HepG2 (cell line): Measurements from ENCODE around the gene KRTAP12-4. TPM values are rescaled to one million over a fixed set of nuclear protein-coding genes. Genes with fewer than 3 reads are reported as not detected.
"Not testable (repeated sequence)": the region's sequence is repeated elsewhere in the genome, so short reads cannot be mapped to it uniquely, and the experiment has no call there.

Experiments used
- ATAC-seq: fragments of 200-7000 bp; cut with Tn5 transposase; 3 replicates; pipeline ENCODE4 v1.9.1; 2020; ENCODE audit warnings: mild to moderate bottlenecking, moderate library complexity
- BruUV-seq: library from RNA; stranded (reverse); fragments of 400-500 nt; replicated peaks from 2 replicates; lab custom pipeline; 2021; lab: Mats Ljungman, UMichigan
- CTCF ChIA-PET: fragments of 300-600 bp; formaldehyde crosslinking; extraction: SDS; loops from one replicate; lab custom pipeline; 2021; ENCODE audit warnings: low total read pairs, inconsistent platforms, low intra/inter-chr PET ratio; lab: Yijun Ruan, JAX
- POLR2A ChIA-PET: fragments of 350-600 bp; sonication (Branson Sonifier 250); formaldehyde crosslinking; loops from one replicate; lab custom pipeline; 2020; ENCODE audit warnings: antibody characterized with exemption, inconsistent platforms; lab: Yijun Ruan, JAX
- DNase-seq: peaks from one replicate; pipeline ENCODE4 v3.0.0-alpha.2; 2015; ENCODE audit warnings: low spot score
- FAIRE-seq: peaks from 3 replicates; lab custom pipeline; 2011; peaks lifted over from hg19 to GRCh38; lab: Jason Lieb, UNC
- H2AFZ ChIP-seq: one replicate; pipeline ENCODE4 v1.6.1; 2011; ENCODE audit warnings: low read length, inconsistent platforms
- H3K27ac ChIP-seq: fragments of 300-600 bp; 3 replicates; pipeline ENCODE4 v1.8.0; 2011; ENCODE audit warnings: mixed run types, mild to moderate bottlenecking, mixed read lengths, low read length, inconsistent platforms; ENCODE audit not compliant: insufficient read depth; ENCODE audit errors: extremely low read length
- H3K27me3 ChIP-seq, 2 experiments: fragments of 200-600 bp in 1 of 2; 2 replicates in 1 of 2; 3 replicates in 1 of 2; pipeline versions ENCODE4 v1.6.0 to v1.8.0; 2011; ENCODE audit warnings: low read length in 2 of 2, mild to moderate bottlenecking in 2 of 2, moderate library complexity in 2 of 2, inconsistent platforms in 1 of 2; ENCODE audit not compliant: insufficient read depth in 2 of 2, control insufficient read depth in 1 of 2
- H3K36me3 ChIP-seq, 2 experiments: fragments of 200-600 bp in 1 of 2; replicated peaks in 1 of 2; 2 replicates in 1 of 2; 3 replicates in 1 of 2; pipeline versions ENCODE4 v1.5.1 to v1.8.0; 2011; ENCODE audit warnings: low read length in 2 of 2, inconsistent platforms in 1 of 2; ENCODE audit not compliant: insufficient read depth in 2 of 2, control insufficient read depth in 1 of 2
- H3K4me1 ChIP-seq: 2 replicates; pipeline ENCODE4 v1.5.1; 2012; ENCODE audit warnings: low read length, inconsistent platforms; ENCODE audit not compliant: insufficient read depth
- H3K4me2 ChIP-seq: 2 replicates; pipeline ENCODE4 v1.6.0; 2011; ENCODE audit warnings: low read depth, low read length, inconsistent platforms
- H3K4me3 ChIP-seq, 3 experiments: fragments of 200-600 bp in 1 of 3; sonication (generic), shearing (Covaris generic) in 1 of 3; replicated peaks in 1 of 3; 2 replicates each; pipeline ENCODE4 v1.5.1; 2011 to 2016; ENCODE audit warnings: low read length in 3 of 3, inconsistent platforms in 2 of 3, low read depth in 2 of 3, mild to moderate bottlenecking in 2 of 3, control low read depth in 1 of 3, mixed read lengths in 1 of 3; ENCODE audit not compliant: insufficient read depth in 1 of 3
- H3K79me2 ChIP-seq: one replicate; pipeline ENCODE4 v1.6.1; 2011; ENCODE audit warnings: low read length, inconsistent platforms; ENCODE audit not compliant: insufficient read depth
- H3K9ac ChIP-seq: 2 replicates; pipeline ENCODE4 v1.6.0; 2011; ENCODE audit warnings: mild to moderate bottlenecking, low read depth, low read length, inconsistent platforms; ENCODE audit not compliant: insufficient read depth
- H3K9me3 ChIP-seq: 2 replicates; pipeline ENCODE4 v1.5.1; 2012; ENCODE audit warnings: mild to moderate bottlenecking, low read length
- H4K20me1 ChIP-seq: 2 replicates; pipeline ENCODE4 v1.6.0; 2011; ENCODE audit warnings: inconsistent platforms, mild to moderate bottlenecking, low read length, moderate library complexity; ENCODE audit not compliant: insufficient read depth
- ZNF552 ChIP-seq: sonication (generic); formaldehyde crosslinking; IDR thresholded peaks from 2 replicates; pipeline ENCODE4 v1.9.0; 2022; ENCODE audit warnings: missing genetic modification reagents, mild to moderate bottlenecking, borderline replicate concordance
- WGBS: methylation state at CpG from one replicate; pipeline ENCODE4 v1.1.6; 2017; ENCODE audit warnings: low lambda C conversion rate; 5-methylcytosine and 5-hydroxymethylcytosine counted together
- in situ Hi-C: cut with HindIII; loops from 2 replicates; pipeline ENCODE4 v1.10.0; 2017; ENCODE audit warnings: low pct_unique_long_range_greater_than_20kb; ENCODE audit not compliant: extremely low pct_ligation_motif_present
- intact Hi-C: fragments of 100-400 bp; cut with micrococcal nuclease; formaldehyde crosslinking; loops from one replicate; pipeline ENCODE4 v1.10.0; 2022; ENCODE audit not compliant: unreplicated experiment
- polyA plus RNA-seq, 8 experiments: library from polyadenylated mRNA; depleted of rRNA in 3 of 8; stranded (reverse) in 7 of 8; unstranded in 1 of 8; fragments of >200 nt; fragmentation: Illumina TruSeq in 4 of 8; extraction: Trizol in 4 of 8; gene quantifications; 2 replicates each; pipeline versions ENCODE4 v1.2.1 to v1.2.3, GENCODE V29; 2011 to 2016; ENCODE audit warnings: low read depth in 4 of 8, missing spikeins in 1 of 8, mixed read lengths in 1 of 8; ENCODE audit not compliant: insufficient read depth in 1 of 8
- total RNA-seq, 5 experiments: library from RNA; depleted of rRNA; stranded (reverse); fragments of >200 nt; fragmentation: Illumina TruSeq; extraction: Trizol; gene quantifications; 2 replicates each; pipeline ENCODE4 v1.2.3, GENCODE V29; 2016; ENCODE audit warnings: low read depth in 1 of 5
- TF ChIP-seq, protein P1 (sequence below): sonication (generic); formaldehyde crosslinking; IDR thresholded peaks from 2 replicates; pipeline ENCODE4 v1.8.1; 2023; ENCODE audit warnings: mild to moderate bottlenecking, missing genetic modification reagents

Gene KRTAP12-4
- total and polyA plus RNA-seq, 2 of the 13 experiments (the other 11 are each of a cell fraction or from before 2014, with no cell fraction given), result not detected

- H3K4me2 ChIP-seq, result no peak overlapping the region
- no peak overlapping the region for H3K4me3 ChIP-seq
- no peak overlapping the region for H2AFZ ChIP-seq
- ATAC-seq (peak; percentile 55), FAIRE-seq (no peak), DNase-seq (no peak)
- intact Hi-C loops, result no loop called here
- BruUV-seq, result no TSS peak
- H3K9me3 ChIP-seq, result no peaks in the 10 kb centered on the region
- ChIA-PET POLR2A (no interaction called here), CTCF (no interaction called here)
- in situ Hi-C loops, result no loop called here
- no peaks in the 10 kb centered on the region for H4K20me1 ChIP-seq
- no peak for TF ChIP-seq ZNF552 (CRISPR knock-in tag)
- TF ChIP-seq, protein P1, sequence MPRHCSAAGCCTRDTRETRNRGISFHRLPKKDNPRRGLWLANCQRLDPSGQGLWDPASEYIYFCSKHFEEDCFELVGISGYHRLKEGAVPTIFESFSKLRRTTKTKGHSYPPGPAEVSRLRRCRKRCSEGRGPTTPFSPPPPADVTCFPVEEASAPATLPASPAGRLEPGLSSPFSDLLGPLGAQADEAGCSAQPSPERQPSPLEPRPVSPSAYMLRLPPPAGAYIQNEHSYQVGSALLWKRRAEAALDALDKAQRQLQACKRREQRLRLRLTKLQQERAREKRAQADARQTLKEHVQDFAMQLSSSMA (CRISPR knock-in tag), result no peak
- H3K9ac ChIP-seq, result no peak overlapping the region
- no peaks in the 10 kb centered on the region for H3K36me3 ChIP-seq
- H3K27me3 ChIP-seq, result peaks cover 1 to 32% of the 10 kb centered on the region in 2 experiments; a peak in 4 of 5 replicates
- H3K27ac ChIP-seq, result no peak overlapping the region
- WGBS, result 33% methylated on average over 5 of the region's 14 CpGs
- no peaks in the 10 kb centered on the region for H3K79me2 ChIP-seq
- no peaks in the 10 kb centered on the region for H3K4me1 ChIP-seq
Measured at GRCh38 chr21:44686000-44686781, 31.7 kb upstream of the KRTAP12-4 start.

- in situ Hi-C loops, intact Hi-C loops, FAIRE-seq, ATAC-seq, H4K20me1 ChIP-seq, CTCF ChIA-PET, H3K9me3 ChIP-seq, H3K4me1 ChIP-seq, DNase-seq, H3K79me2 ChIP-seq, H3K4me2 ChIP-seq, BruUV-seq, H3K4me3 ChIP-seq, H3K9ac ChIP-seq, H3K27ac ChIP-seq, POLR2A ChIA-PET, H2AFZ ChIP-seq, H3K36me3 ChIP-seq: not testable (repeated sequence)
- peaks cover 1 to 32% of the 10 kb centered on the region in 2 experiments; a peak in 4 of 5 replicates for H3K27me3 ChIP-seq
- WGBS, result 18% methylated on average over 2 of the region's 6 CpGs
Measured at GRCh38 chr21:44685050-44685449, 30.6 kb upstream of the KRTAP12-4 start.
